Thyroid gland (tissue), 4 donors: ENCODE data around the gene TNFAIP8. TPM values are rescaled to one million over a fixed set of nuclear protein-coding genes. Genes with fewer than 3 reads are reported as not detected.

Experiments
- DNase-seq, 2 donors: peaks; one replicate each; pipeline ENCODE4 v3.0.0-alpha.2; 2019
- H3K27ac ChIP-seq, 3 donors: fragments of 200-600 bp; sonication (generic); 1 replicate in 2 of 3; 2 replicates in 1 of 3; pipeline ENCODE4 v1.5.1; 2016 to 2019; ENCODE audit warnings: mild to moderate bottlenecking in 1 of 3, moderate library complexity in 1 of 3
- H3K27me3 ChIP-seq: fragments of 200-600 bp; sonication (generic); one replicate; pipeline ENCODE4 v1.5.1; 2019
- H3K36me3 ChIP-seq, 2 donors: fragments of 200-600 bp; sonication (generic); one replicate each; pipeline ENCODE4 v1.5.1; 2016 to 2019
- H3K4me1 ChIP-seq, 2 donors: fragments of 200-600 bp; sonication (generic); one replicate each; pipeline ENCODE4 v1.5.1; 2017 to 2019
- H3K4me3 ChIP-seq, 3 donors: fragments of 200-600 bp; sonication (generic); replicated peaks in 1 of 3; 1 replicate in 2 of 3; 2 replicates in 1 of 3; pipeline ENCODE4 v1.5.1; 2016; ENCODE audit warnings: mild to moderate bottlenecking in 1 of 3
- H3K9me3 ChIP-seq: fragments of 200-600 bp; sonication (generic); one replicate; pipeline ENCODE4 v1.5.1; 2017
- CTCF ChIP-seq, 6 experiments: fragments of 200-600 bp in 3 of 6; fragments of 450-650 bp in 3 of 6; sonication (generic) in 3 of 6; IDR thresholded peaks; one replicate each; pipeline ENCODE4 v1.5.1; 2016 to 2019; ENCODE audit warnings: antibody characterized with exemption in 6 of 6, mild to moderate bottlenecking in 2 of 6, inconsistent platforms in 1 of 6, moderate library complexity in 1 of 6
- POLR2A ChIP-seq, 2 donors: fragments of 450-650 bp; IDR thresholded peaks; one replicate each; pipeline ENCODE4 v1.6.1; 2017; ENCODE audit warnings: antibody characterized with exemption in 2 of 2, mild to moderate bottlenecking in 2 of 2, moderate library complexity in 1 of 2
- WGBS, 2 donors: methylation state at CpG; one replicate each; pipeline ENCODE4 v1.1.5; 2017; 5-methylcytosine and 5-hydroxymethylcytosine counted together
- intact Hi-C: fragments of 100-400 bp; cut with DNase I; formaldehyde crosslinking; loops from one replicate; pipeline ENCODE4 v1.15.1; 2023
- total RNA-seq, 4 donors: library from RNA; depleted of rRNA; stranded (reverse); fragments of >200 nt; gene quantifications; one replicate each; pipeline ENCODE4 v1.2.3, GENCODE V29; 2016

Gene TNFAIP8
- total RNA-seq = 10 to 100 TPM; 15.7 to 36.8 (median 33.6) TPM

- H3K27ac ChIP-seq = peak within 1 kb of the TSS; percentile 86 to 93 (median 89)
- intact Hi-C loops = no loop called here
- no peaks in the 10 kb centered on the region for H3K36me3 ChIP-seq
- no peaks in the 10 kb centered on the region for H3K27me3 ChIP-seq
- DNase-seq = peak; percentile 77 to 81
- H3K9me3 ChIP-seq = no peaks in the 10 kb centered on the region
- WGBS, 2 donors = 0 to 1% methylated on average over 60 of the region's 60 CpGs
- no peak for TF ChIP-seq CTCF (IDR thresholded peaks at IDR 0.05)
- peak in 1 of 2 donors; percentile 64 for TF ChIP-seq POLR2A (IDR thresholded peaks at IDR 0.05)
- peaks cover 45 to 49% of the 10 kb centered on the region in 2 donors for H3K4me1 ChIP-seq
- H3K4me3 ChIP-seq = peak within 1 kb of the TSS; percentile 40 to 74 (median 41)
These were observed at the start of gene TNFAIP8 for GRCh38 chr5:119355685-119356611. Gene TNFAIP8 (plus strand): TSS chr5:119356019. CDS start chr5:119356091, 72 bp downstream.

DNA sequence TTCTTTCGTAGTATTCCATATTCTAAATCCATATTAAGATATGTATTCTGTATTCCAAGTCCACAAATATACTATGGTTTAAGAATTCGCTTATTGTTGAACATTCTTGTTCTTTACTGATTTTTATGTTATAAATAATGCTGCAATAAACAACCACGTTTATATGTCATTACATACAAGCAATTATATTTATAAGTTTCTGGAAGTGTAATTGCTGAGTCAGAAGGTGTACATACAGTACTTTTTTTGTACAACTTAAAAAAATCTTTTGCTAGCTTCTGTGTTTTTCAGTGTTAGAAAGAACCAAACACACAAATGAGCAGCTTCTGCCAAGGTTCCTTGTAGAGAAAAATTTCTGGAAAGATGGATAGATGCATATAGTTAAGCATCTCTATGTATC lies 48.6 kb upstream of the TNFAIP8 start:
- intact Hi-C loops = no loop called here
- 80 to 90% methylated on average over 3 of the region's 3 CpGs for WGBS, 2 donors
- no peak overlapping the region for H3K27ac ChIP-seq

GRCh38 chr5:119309326-119309725 lies 46.5 kb upstream of the TNFAIP8 start:
- Histone ChIP-seq H3K9me3 (no peaks in the 10 kb centered on the region), H3K4me3 (no peak overlapping the region), H3K36me3 (no peaks in the 10 kb centered on the region), H3K4me1 (peaks cover 0 to 1% of the 10 kb centered on the region in 2 donors), H3K27ac (no peak overlapping the region), H3K27me3 (no peaks in the 10 kb centered on the region)
- 76 to 88% methylated on average over 4 of the region's 4 CpGs for WGBS, 2 donors
- intact Hi-C loops = no loop called here
- no peak for DNase-seq
- TF ChIP-seq CTCF (IDR thresholded peaks at IDR 0.05) (no peak), POLR2A (IDR thresholded peaks at IDR 0.05) (no peak)

More for the DNA sequence above, 48.6 kb upstream of the TNFAIP8 start:
- Histone ChIP-seq H3K4me3 (no peak overlapping the region), H3K27me3 (no peaks in the 10 kb centered on the region), H3K4me1 (peaks cover 6 to 18% of the 10 kb centered on the region in 2 donors), H3K36me3 (no peaks in the 10 kb centered on the region), H3K9me3 (no peaks in the 10 kb centered on the region)
- DNase-seq = no peak
- no peak for TF ChIP-seq POLR2A (IDR thresholded peaks at IDR 0.05)
- TF ChIP-seq CTCF (IDR thresholded peaks at IDR 0.05) = no peak

GRCh38 chr5:119311688-119312087 lies 44.1 kb upstream of the TNFAIP8 start:
- 89% methylated on average over 2 of the region's 2 CpGs for WGBS, 2 donors
- no peak for DNase-seq
- Histone ChIP-seq H3K27ac (no peak overlapping the region), H3K4me3 (no peak overlapping the region), H3K4me1 (peaks cover 0 to 8% of the 10 kb centered on the region in 2 donors), H3K36me3 (no peaks in the 10 kb centered on the region), H3K9me3 (no peaks in the 10 kb centered on the region), H3K27me3 (no peaks in the 10 kb centered on the region)
- TF ChIP-seq CTCF (IDR thresholded peaks at IDR 0.05) (no peak), POLR2A (IDR thresholded peaks at IDR 0.05) (no peak)
- intact Hi-C loops = no loop called here

DNA sequence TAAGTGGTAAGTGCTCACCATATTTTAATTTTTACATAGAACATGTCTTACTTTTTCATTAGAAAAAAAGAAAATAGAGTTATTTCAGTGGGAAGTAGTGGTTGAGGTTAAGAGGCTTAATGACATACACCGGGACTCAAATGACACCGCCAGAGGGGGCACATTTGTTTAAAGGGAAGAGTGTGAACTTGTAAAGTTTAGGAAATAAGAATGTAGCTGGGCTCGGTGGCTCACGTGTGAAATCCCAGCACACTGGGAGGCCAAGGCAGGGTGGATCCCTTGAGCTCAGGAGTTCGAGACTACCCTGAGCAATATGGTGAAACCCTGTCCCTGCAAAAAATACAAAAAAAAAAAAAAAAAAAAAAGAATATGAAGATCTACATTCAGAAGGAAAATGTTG lies 43.4 kb upstream of the TNFAIP8 start:
- no peak overlapping the region for H3K27ac ChIP-seq
- H3K27me3 ChIP-seq = no peaks in the 10 kb centered on the region
- DNase-seq = no peak
- WGBS, 2 donors = 91% methylated on average over 5 of the region's 5 CpGs
- no peaks in the 10 kb centered on the region for H3K9me3 ChIP-seq
- H3K36me3 ChIP-seq = no peaks in the 10 kb centered on the region
- intact Hi-C loops = no loop called here
- H3K4me3 ChIP-seq = no peak overlapping the region
- TF ChIP-seq CTCF (IDR thresholded peaks at IDR 0.05) (no peak), POLR2A (IDR thresholded peaks at IDR 0.05) (no peak)
- peaks cover 0 to 8% of the 10 kb centered on the region in 2 donors for H3K4me1 ChIP-seq
